Measurements from ENCODE around the gene LIN7A. TPM values are rescaled to one million over a fixed set of nuclear protein-coding genes. Genes with fewer than 3 reads are reported as not detected.

The LIN7A gene
- total and polyA plus RNA-seq, 2 experiments from 2014 or later = 3.0 to 10.3 TPM

GRCh38 chr12:80869264-80869663 is 68.5 kb downstream of the LIN7A start:
- TF ChIP-seq CTCF (IDR thresholded peaks at IDR 0.05; ENCODE audit: low read depth, low read length) = no peak
- Histone ChIP-seq H3K4me1 (ENCODE audit: low read depth) (no peaks in the 10 kb centered on the region), H3K4me3 (no peak overlapping the region), H3K27ac (no peak overlapping the region), H3K9me3 (ENCODE audit: low read depth) (no peaks in the 10 kb centered on the region), H3K27me3 (no peaks in the 10 kb centered on the region), H3K36me3 (no peaks in the 10 kb centered on the region)
- DNase-seq (ENCODE audit: low read depth in 1 of 2, low spot score in 1 of 2) = no peak

GRCh38 chr12:80868576-80868975 is 69.2 kb downstream of the LIN7A start:
- no peak for DNase-seq (ENCODE audit: low read depth in 1 of 2, low spot score in 1 of 2)
- no peak overlapping the region for H3K27ac ChIP-seq
- H3K27me3 ChIP-seq = no peaks in the 10 kb centered on the region
- no peaks in the 10 kb centered on the region for H3K36me3 ChIP-seq
- TF ChIP-seq CTCF (IDR thresholded peaks at IDR 0.05; ENCODE audit: low read depth, low read length) = no peak
- no peaks in the 10 kb centered on the region for H3K9me3 ChIP-seq (ENCODE audit: low read depth)
- H3K4me3 ChIP-seq = no peak overlapping the region
- H3K4me1 ChIP-seq (ENCODE audit: low read depth) = no peaks in the 10 kb centered on the region

- no peak for TF ChIP-seq CTCF (IDR thresholded peaks at IDR 0.05; ENCODE audit: low read depth, low read length)
- no peak overlapping the region for H3K4me3 ChIP-seq
- H3K27me3 ChIP-seq = no peaks in the 10 kb centered on the region
- no peaks in the 10 kb centered on the region for H3K9me3 ChIP-seq (ENCODE audit: low read depth)
- no peaks in the 10 kb centered on the region for H3K4me1 ChIP-seq (ENCODE audit: low read depth)
- DNase-seq (ENCODE audit: low read depth in 1 of 2, low spot score in 1 of 2) = no peak
- no peaks in the 10 kb centered on the region for H3K36me3 ChIP-seq
- H3K27ac ChIP-seq = no peak overlapping the region
Measured at GRCh38 chr12:80867941-80868340, 69.8 kb downstream of the LIN7A start.

GRCh38 chr12:80864046-80864735 is 73.5 kb downstream of the LIN7A start:
- H3K9me3 ChIP-seq (ENCODE audit: low read depth) = no peaks in the 10 kb centered on the region
- H3K36me3 ChIP-seq = no peaks in the 10 kb centered on the region
- peak in 1 of 2 donors; percentile 34 for DNase-seq (ENCODE audit: low read depth in 1 of 2, low spot score in 1 of 2)
- no peaks in the 10 kb centered on the region for H3K4me1 ChIP-seq (ENCODE audit: low read depth)
- H3K27me3 ChIP-seq = no peaks in the 10 kb centered on the region
- no peak overlapping the region for H3K4me3 ChIP-seq
- no peak for TF ChIP-seq CTCF (IDR thresholded peaks at IDR 0.05; ENCODE audit: low read depth, low read length)
- H3K27ac ChIP-seq = no peak overlapping the region

GRCh38 chr12:80862531-80862930 is 75.2 kb downstream of the LIN7A start:
- Histone ChIP-seq H3K9me3 (ENCODE audit: low read depth) (no peaks in the 10 kb centered on the region), H3K27ac (no peak overlapping the region), H3K4me1 (ENCODE audit: low read depth) (no peaks in the 10 kb centered on the region), H3K4me3 (no peak overlapping the region), H3K27me3 (no peaks in the 10 kb centered on the region), H3K36me3 (no peaks in the 10 kb centered on the region)
- TF ChIP-seq CTCF (IDR thresholded peaks at IDR 0.05; ENCODE audit: low read depth, low read length) = no peak
- DNase-seq (ENCODE audit: low read depth in 1 of 2, low spot score in 1 of 2) = peak in 1 of 2 donors; percentile 53

All from cardiac muscle cell (in vitro differentiated cells and primary cell).